Natural killer cell (primary cell): ENCODE measurements around the gene TELO2. TPM values are rescaled to one million over a fixed set of nuclear protein-coding genes. Genes with fewer than 3 reads are reported as not detected.

Experiments
- ATAC-seq, 3 donors: fragments of 150-1000 bp in 2 of 3; fragments of 200-7000 bp in 1 of 3; cut with Tn5 transposase; 1 replicate in 1 of 3; 2 replicates in 2 of 3; pipeline ENCODE4 v1.10.0; 2021; ENCODE audit warnings: mild to moderate bottlenecking in 2 of 3, moderate library complexity in 2 of 3
- DNase-seq, 2 donors: peaks; one replicate each; pipeline versions ENCODE4 v3.0.0 to v3.0.0-alpha.2; 2013 to 2021; ENCODE audit warnings: mixed read lengths in 1 of 2
- H3K27ac ChIP-seq: one replicate; pipeline ENCODE4 v1.5.1; 2013; ENCODE audit warnings: mild to moderate bottlenecking, low read length
- H3K27me3 ChIP-seq: one replicate; pipeline ENCODE4 v1.6.1; 2013; ENCODE audit warnings: low read length; ENCODE audit not compliant: control insufficient read depth, insufficient read depth
- H3K36me3 ChIP-seq: one replicate; pipeline ENCODE4 v1.6.1; 2013; ENCODE audit warnings: low read length; ENCODE audit not compliant: control insufficient read depth, insufficient read depth
- H3K4me1 ChIP-seq: one replicate; pipeline ENCODE4 v1.6.1; 2013; ENCODE audit warnings: low read length; ENCODE audit not compliant: control insufficient read depth, insufficient read depth
- H3K4me3 ChIP-seq: one replicate; pipeline ENCODE4 v1.5.1; 2013; ENCODE audit warnings: low read length
- H3K9me3 ChIP-seq: one replicate; pipeline ENCODE4 v1.6.1; 2013; ENCODE audit warnings: low read length; ENCODE audit not compliant: control insufficient read depth, insufficient read depth
- H3K27ac Mint-ChIP-seq, 2 donors: one replicate each; pipeline ENCODE4 v1.8.0; 2022; ENCODE audit warnings: mild to moderate bottlenecking in 2 of 2, mixed read lengths in 2 of 2, moderate library complexity in 1 of 2
- H3K27me3 Mint-ChIP-seq, 2 donors: one replicate each; pipeline ENCODE4 v1.8.0; 2022; ENCODE audit warnings: low read depth in 2 of 2, mixed read lengths in 2 of 2
- H3K36me3 Mint-ChIP-seq: one replicate; pipeline ENCODE4 v1.8.0; 2022; ENCODE audit warnings: mixed read lengths
- H3K4me1 Mint-ChIP-seq, 2 donors: one replicate each; pipeline ENCODE4 v1.8.0; 2022; ENCODE audit warnings: mixed read lengths in 2 of 2
- H3K4me3 Mint-ChIP-seq: one replicate; pipeline ENCODE4 v1.8.0; 2022; ENCODE audit warnings: mild to moderate bottlenecking, moderate library complexity, mixed read lengths
- H3K9me3 Mint-ChIP-seq, 2 donors: one replicate each; pipeline ENCODE4 v1.8.0; 2022; ENCODE audit warnings: mixed read lengths in 2 of 2
- CTCF ChIP-seq: fragments of 200-600 bp; IDR thresholded peaks from one replicate; pipeline ENCODE4 v1.8.0; 2022; ENCODE audit warnings: antibody characterized with exemption
- WGBS: methylation state at CpG from one replicate; pipeline ENCODE4 v1.1.7; 2013; ENCODE audit warnings: missing lambda C conversion rate; ENCODE audit not compliant: insufficient coverage; 5-methylcytosine and 5-hydroxymethylcytosine counted together
- intact Hi-C: fragments of 100-400 bp; cut with micrococcal nuclease; formaldehyde crosslinking; loops from one replicate; pipeline ENCODE4 v1.14.2; 2022
- total RNA-seq, 4 donors: library from RNA; stranded (reverse); fragments of 120-200 nt in 1 of 4; gene quantifications; one replicate each; pipeline versions ENCODE4 v1.2.3 to v1.2.4, GENCODE V29; 2013 to 2022

TELO2 gene
- total RNA-seq, 3 donors from 2014 or later (not counting 1 experiment from before 2014, with no cell fraction given) = 45.5 to 50.0 (median 46.5) TPM

DNA sequence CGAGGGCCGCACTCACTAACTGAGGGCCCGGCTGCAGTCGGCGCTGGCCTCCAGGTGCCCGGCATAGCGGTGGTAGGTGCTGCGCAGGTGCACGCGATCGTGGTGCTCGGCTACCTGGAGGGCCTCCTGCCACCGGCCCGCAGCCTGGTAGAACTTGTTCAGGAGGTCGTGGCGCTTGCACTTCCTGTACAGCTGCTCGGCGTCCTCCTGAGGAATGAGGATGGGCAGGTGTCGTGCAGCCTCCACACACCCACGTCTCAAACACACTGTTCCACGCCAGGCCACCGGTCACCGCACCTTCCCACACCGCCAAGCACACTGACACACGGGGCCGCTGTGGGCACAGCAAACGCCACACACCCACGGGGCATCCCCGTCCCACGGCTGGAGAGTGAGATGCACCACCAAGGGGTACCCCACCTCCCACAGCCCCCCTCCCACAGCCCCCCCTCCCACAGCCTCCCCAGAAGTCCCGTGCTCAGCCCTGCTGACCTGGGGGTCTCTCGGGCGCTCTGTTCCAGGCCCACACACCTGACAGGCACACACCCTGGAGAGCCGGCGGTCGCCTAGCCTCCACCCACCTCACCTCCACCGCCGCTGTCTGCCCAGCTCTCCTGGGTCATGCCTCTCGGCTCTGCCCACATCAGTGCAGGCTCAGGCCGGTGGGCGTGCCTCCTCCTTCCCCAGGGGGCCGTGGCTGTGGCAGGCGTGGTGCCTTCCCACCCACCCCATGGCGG lies 32.9 kb downstream of the TELO2 start:
- Histone ChIP-seq H3K9me3 (no peaks in the 10 kb centered on the region), H3K4me1 (peaks cover 20% of the 10 kb centered on the region), H3K4me3 (no peak overlapping the region), H3K27ac (no peak overlapping the region), H3K36me3 (no peaks in the 10 kb centered on the region), H3K27me3 (no peaks in the 10 kb centered on the region)
- Mint-ChIP-seq H3K36me3 (no peaks in the 10 kb centered on the region), H3K4me3 (no peak overlapping the region), H3K9me3 (no peaks in the 10 kb centered on the region), H3K27ac (no peak overlapping the region), H3K4me1 (no peaks in the 10 kb centered on the region), H3K27me3 (no peaks in the 10 kb centered on the region)
- DNase-seq (peak in 1 of 2 donors; percentile 65), ATAC-seq (no peak)
- TF ChIP-seq CTCF = no peak
- intact Hi-C loops = no loop called here
- 67% methylated on average over 44 of the region's 44 CpGs for WGBS

GRCh38 chr16:1526608-1527555 lies 33.7 kb downstream of the TELO2 start:
- H3K27me3 ChIP-seq = no peaks in the 10 kb centered on the region
- H3K36me3 ChIP-seq = no peaks in the 10 kb centered on the region
- Mint-ChIP-seq H3K4me3 (no peak overlapping the region), H3K36me3 (no peaks in the 10 kb centered on the region), H3K27me3 (no peaks in the 10 kb centered on the region), H3K27ac (no peak overlapping the region), H3K4me1 (no peaks in the 10 kb centered on the region), H3K9me3 (no peaks in the 10 kb centered on the region)
- intact Hi-C loops = no loop called here
- H3K9me3 ChIP-seq = no peaks in the 10 kb centered on the region
- WGBS = 61% methylated on average over 38 of the region's 38 CpGs
- ATAC-seq = peak in 1 of 3 donors; percentile 46
- peak in 1 of 2 donors; percentile 68 for DNase-seq
- TF ChIP-seq CTCF = no peak
- peaks cover 20% of the 10 kb centered on the region for H3K4me1 ChIP-seq
- H3K4me3 ChIP-seq = no peak overlapping the region
- no peak overlapping the region for H3K27ac ChIP-seq

- Mint-ChIP-seq H3K36me3 (no peaks in the 10 kb centered on the region), H3K4me3 (no peak overlapping the region), H3K9me3 (no peaks in the 10 kb centered on the region), H3K27ac (no peak overlapping the region), H3K4me1 (no peaks in the 10 kb centered on the region), H3K27me3 (no peaks in the 10 kb centered on the region)
- intact Hi-C loops = no loop called here
- H3K4me3 ChIP-seq = no peak overlapping the region
- H3K4me1 ChIP-seq = peaks cover 29% of the 10 kb centered on the region
- 85% methylated on average over 41 of the region's 42 CpGs for WGBS
- H3K9me3 ChIP-seq = no peaks in the 10 kb centered on the region
- no peaks in the 10 kb centered on the region for H3K27me3 ChIP-seq
- H3K36me3 ChIP-seq = no peaks in the 10 kb centered on the region
- H3K27ac ChIP-seq = no peak overlapping the region
- ATAC-seq (no peak), DNase-seq (no peak)
- no peak for TF ChIP-seq CTCF
Measured at GRCh38 chr16:1527836-1528811, 35.0 kb downstream of the TELO2 start.
